ENCODE measurements around the gene XYLB.

The XYLB gene

GRCh38 chr3:38359038-38359437 is 12.5 kb downstream of the XYLB start:
- no peak for DNase-seq
- H4K8ac ChIP-seq (ENCODE audit: low read length): no peak overlapping the region
- H3K27ac ChIP-seq (ENCODE audit: low read length, poor library complexity, severe bottlenecking): no peak overlapping the region
- H3K23ac ChIP-seq (ENCODE audit: low read length in 2 of 2): no peak overlapping the region
- H3K36me3 ChIP-seq (ENCODE audit: control insufficient read depth in 1 of 2, insufficient read depth in 2 of 2, low read depth in 1 of 2, low read length in 2 of 2): peaks cover 8 to 56% of the 10 kb centered on the region in 2 experiments
- H2BK5ac ChIP-seq (ENCODE audit: low read depth, low read length, poor library complexity, severe bottlenecking): no peak overlapping the region
- no peak overlapping the region for H2AK5ac ChIP-seq (ENCODE audit: low read length, severe bottlenecking)
- H3K18ac ChIP-seq (ENCODE audit: low read depth in 1 of 2, low read length in 2 of 2): no peak overlapping the region
- H3K4me2 ChIP-seq (ENCODE audit: low read length, poor library complexity, severe bottlenecking): no peak overlapping the region
- H3K14ac ChIP-seq (ENCODE audit: low read length in 2 of 2): no peak overlapping the region
- H3K9ac ChIP-seq (ENCODE audit: low read length): no peak overlapping the region
- H3K27me3 ChIP-seq (ENCODE audit: control insufficient read depth in 1 of 2, insufficient read depth in 1 of 2, low read length in 2 of 2): no peaks in the 10 kb centered on the region
- H2BK12ac ChIP-seq (ENCODE audit: low read length in 2 of 2): no peak overlapping the region
- H4K91ac ChIP-seq (ENCODE audit: low read length): no peak overlapping the region
- H2AFZ ChIP-seq (ENCODE audit: low read depth, low read length): no peak overlapping the region
- no peak overlapping the region for H2BK120ac ChIP-seq (ENCODE audit: low read depth, low read length)
- no peak overlapping the region for H3K4me3 ChIP-seq (ENCODE audit: insufficient read depth in 1 of 2, low read depth in 1 of 2, low read length in 2 of 2)
- H3K9me3 ChIP-seq (ENCODE audit: control insufficient read depth, low read length): no peaks in the 10 kb centered on the region
- peaks cover 2% of the 10 kb centered on the region for H3K79me1 ChIP-seq (replicated peaks; ENCODE audit: low read length, poor library complexity, severe bottlenecking)
- H2BK15ac ChIP-seq (ENCODE audit: low read depth, poor library complexity, severe bottlenecking): no peak overlapping the region
- no peaks in the 10 kb centered on the region for H3K4me1 ChIP-seq (ENCODE audit: control insufficient read depth, insufficient read depth, low read depth, low read length)
- WGBS: 98% methylated on average over 6 of the region's 6 CpGs
- H3K4ac ChIP-seq (ENCODE audit: low read depth in 1 of 2, low read length in 2 of 2): no peak overlapping the region

GRCh38 chr3:38360345-38360744 is 13.8 kb downstream of the XYLB start:
- Histone ChIP-seq H3K14ac (ENCODE audit: low read length in 2 of 2) (no peak overlapping the region), H2AFZ (ENCODE audit: low read depth, low read length) (no peak overlapping the region)

DNA sequence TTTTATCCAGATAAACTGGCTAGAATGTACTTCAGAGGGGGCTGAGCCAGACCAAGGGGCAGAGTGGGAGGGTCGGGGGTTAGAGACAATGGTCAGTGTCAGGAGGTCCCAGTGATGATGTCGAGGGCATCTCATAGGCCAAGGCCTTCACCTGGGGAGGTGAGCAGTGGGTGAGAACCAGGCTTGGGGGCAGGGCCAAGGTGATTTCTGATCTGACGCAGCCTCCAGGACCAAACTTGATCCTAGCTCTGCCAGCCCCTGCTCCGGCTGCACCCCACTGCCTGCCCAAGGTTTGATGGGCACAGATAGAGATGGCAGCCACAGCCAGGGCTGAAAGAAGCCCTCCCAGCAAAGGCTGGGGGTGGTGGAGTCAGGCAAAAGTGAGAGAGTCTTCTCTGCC is 14.9 kb downstream of the XYLB start:
- Histone ChIP-seq H3K79me1 (replicated peaks; ENCODE audit: low read length, poor library complexity, severe bottlenecking) (peaks cover 2% of the 10 kb centered on the region), H3K4me1 (ENCODE audit: control insufficient read depth, insufficient read depth, low read depth, low read length) (no peaks in the 10 kb centered on the region), H3K14ac (ENCODE audit: low read length in 2 of 2) (no peak overlapping the region), H3K4me3 (ENCODE audit: insufficient read depth in 1 of 2, low read depth in 1 of 2, low read length in 2 of 2) (no peak overlapping the region), H3K9me3 (ENCODE audit: control insufficient read depth, low read length) (no peaks in the 10 kb centered on the region), H3K27ac (ENCODE audit: low read length, poor library complexity, severe bottlenecking) (no peak overlapping the region), H3K36me3 (ENCODE audit: control insufficient read depth in 1 of 2, insufficient read depth in 2 of 2, low read depth in 1 of 2, low read length in 2 of 2) (peaks cover 18 to 76% of the 10 kb centered on the region in 2 experiments), H2BK15ac (ENCODE audit: low read depth, poor library complexity, severe bottlenecking) (no peak overlapping the region), H2BK12ac (ENCODE audit: low read length in 2 of 2) (no peak overlapping the region), H3K27me3 (ENCODE audit: control insufficient read depth in 1 of 2, insufficient read depth in 1 of 2, low read length in 2 of 2) (no peaks in the 10 kb centered on the region), H2AFZ (ENCODE audit: low read depth, low read length) (no peak overlapping the region), H3K9ac (ENCODE audit: low read length) (no peak overlapping the region), H3K4ac (ENCODE audit: low read depth in 1 of 2, low read length in 2 of 2) (no peak overlapping the region), H4K8ac (ENCODE audit: low read length) (no peak overlapping the region), H3K18ac (ENCODE audit: low read depth in 1 of 2, low read length in 2 of 2) (no peak overlapping the region), H2AK5ac (ENCODE audit: low read length, severe bottlenecking) (no peak overlapping the region), H4K91ac (ENCODE audit: low read length) (no peak overlapping the region), H3K4me2 (ENCODE audit: low read length, poor library complexity, severe bottlenecking) (no peak overlapping the region), H3K23ac (ENCODE audit: low read length in 2 of 2) (no peak overlapping the region), H2BK5ac (ENCODE audit: low read depth, low read length, poor library complexity, severe bottlenecking) (no peak overlapping the region), H2BK120ac (ENCODE audit: low read depth, low read length) (no peak overlapping the region)
- WGBS: 73% methylated on average over 4 of the region's 4 CpGs
- DNase-seq: no peak

More at GRCh38 chr3:38360345-38360744, 13.8 kb downstream of the XYLB start:
- 100% methylated on average over 3 of the region's 3 CpGs for WGBS
- Histone ChIP-seq H3K27ac (ENCODE audit: low read length, poor library complexity, severe bottlenecking) (no peak overlapping the region), H4K91ac (ENCODE audit: low read length) (no peak overlapping the region), H3K9ac (ENCODE audit: low read length) (no peak overlapping the region), H2BK15ac (ENCODE audit: low read depth, poor library complexity, severe bottlenecking) (no peak overlapping the region), H3K27me3 (ENCODE audit: control insufficient read depth in 1 of 2, insufficient read depth in 1 of 2, low read length in 2 of 2) (no peaks in the 10 kb centered on the region), H3K4ac (ENCODE audit: low read depth in 1 of 2, low read length in 2 of 2) (no peak overlapping the region), H4K8ac (ENCODE audit: low read length) (no peak overlapping the region), H3K36me3 (ENCODE audit: control insufficient read depth in 1 of 2, insufficient read depth in 2 of 2, low read depth in 1 of 2, low read length in 2 of 2) (peaks cover 14 to 69% of the 10 kb centered on the region in 2 experiments), H2AK5ac (ENCODE audit: low read length, severe bottlenecking) (no peak overlapping the region), H3K23ac (ENCODE audit: low read length in 2 of 2) (no peak overlapping the region), H2BK12ac (ENCODE audit: low read length in 2 of 2) (no peak overlapping the region), H3K18ac (ENCODE audit: low read depth in 1 of 2, low read length in 2 of 2) (no peak overlapping the region), H3K79me1 (replicated peaks; ENCODE audit: low read length, poor library complexity, severe bottlenecking) (peaks cover 2% of the 10 kb centered on the region), H2BK120ac (ENCODE audit: low read depth, low read length) (no peak overlapping the region), H3K4me2 (ENCODE audit: low read length, poor library complexity, severe bottlenecking) (no peak overlapping the region), H3K9me3 (ENCODE audit: control insufficient read depth, low read length) (no peaks in the 10 kb centered on the region), H2BK5ac (ENCODE audit: low read depth, low read length, poor library complexity, severe bottlenecking) (no peak overlapping the region), H3K4me1 (ENCODE audit: control insufficient read depth, insufficient read depth, low read depth, low read length) (no peaks in the 10 kb centered on the region), H3K4me3 (ENCODE audit: insufficient read depth in 1 of 2, low read depth in 1 of 2, low read length in 2 of 2) (no peak overlapping the region)
- no peak for DNase-seq

GRCh38 chr3:38362825-38363224 is 16.2 kb downstream of the XYLB start:
- H2BK15ac ChIP-seq (ENCODE audit: low read depth, poor library complexity, severe bottlenecking): no peak overlapping the region
- H3K14ac ChIP-seq (ENCODE audit: low read length in 2 of 2): no peak overlapping the region
- H3K23ac ChIP-seq (ENCODE audit: low read length in 2 of 2): no peak overlapping the region
- peak overlapping the region; percentile 43 for H4K8ac ChIP-seq (ENCODE audit: low read length)
- H2AK5ac ChIP-seq (ENCODE audit: low read length, severe bottlenecking): no peak overlapping the region
- no peak overlapping the region for H3K4ac ChIP-seq (ENCODE audit: low read depth in 1 of 2, low read length in 2 of 2)
- no peaks in the 10 kb centered on the region for H3K4me1 ChIP-seq (ENCODE audit: control insufficient read depth, insufficient read depth, low read depth, low read length)
- DNase-seq: no peak
- no peak overlapping the region for H4K91ac ChIP-seq (ENCODE audit: low read length)
- H2BK12ac ChIP-seq (ENCODE audit: low read length in 2 of 2): no peak overlapping the region
- peaks cover 2% of the 10 kb centered on the region for H3K79me1 ChIP-seq (replicated peaks; ENCODE audit: low read length, poor library complexity, severe bottlenecking)
- 100% methylated on average over 5 of the region's 9 CpGs for WGBS
- peaks cover 18 to 82% of the 10 kb centered on the region in 2 experiments for H3K36me3 ChIP-seq (ENCODE audit: control insufficient read depth in 1 of 2, insufficient read depth in 2 of 2, low read depth in 1 of 2, low read length in 2 of 2)
- H2AFZ ChIP-seq (ENCODE audit: low read depth, low read length): no peak overlapping the region
- no peaks in the 10 kb centered on the region for H3K9me3 ChIP-seq (ENCODE audit: control insufficient read depth, low read length)
- H2BK5ac ChIP-seq (ENCODE audit: low read depth, low read length, poor library complexity, severe bottlenecking): no peak overlapping the region
- no peak overlapping the region for H3K9ac ChIP-seq (ENCODE audit: low read length)
- no peak overlapping the region for H3K4me2 ChIP-seq (ENCODE audit: low read length, poor library complexity, severe bottlenecking)
- no peak overlapping the region for H3K27ac ChIP-seq (ENCODE audit: low read length, poor library complexity, severe bottlenecking)
- H3K4me3 ChIP-seq (ENCODE audit: insufficient read depth in 1 of 2, low read depth in 1 of 2, low read length in 2 of 2): no peak overlapping the region
- no peak overlapping the region for H3K18ac ChIP-seq (ENCODE audit: low read depth in 1 of 2, low read length in 2 of 2)
- H3K27me3 ChIP-seq (ENCODE audit: control insufficient read depth in 1 of 2, insufficient read depth in 1 of 2, low read length in 2 of 2): no peaks in the 10 kb centered on the region
- no peak overlapping the region for H2BK120ac ChIP-seq (ENCODE audit: low read depth, low read length)
